Loucy (cell line): ENCODE data around the gene PFKL.

Experiments used
- CTCF ChIP-seq: fragments of 200-600 bp; sonication (generic); conservative IDR thresholded peaks from 2 replicates; pipeline ENCODE4 v1.5.1; 2014; ENCODE audit warnings: mild to moderate bottlenecking, antibody characterized with exemption, low read length
- EZH2phosphoT487 ChIP-seq: fragments of 200-600 bp; IDR thresholded peaks from 2 replicates; pipeline ENCODE4 v1.6.1; 2018; ENCODE audit warnings: antibody characterized with exemption, mild to moderate bottlenecking, moderate library complexity, borderline replicate concordance

DNA sequence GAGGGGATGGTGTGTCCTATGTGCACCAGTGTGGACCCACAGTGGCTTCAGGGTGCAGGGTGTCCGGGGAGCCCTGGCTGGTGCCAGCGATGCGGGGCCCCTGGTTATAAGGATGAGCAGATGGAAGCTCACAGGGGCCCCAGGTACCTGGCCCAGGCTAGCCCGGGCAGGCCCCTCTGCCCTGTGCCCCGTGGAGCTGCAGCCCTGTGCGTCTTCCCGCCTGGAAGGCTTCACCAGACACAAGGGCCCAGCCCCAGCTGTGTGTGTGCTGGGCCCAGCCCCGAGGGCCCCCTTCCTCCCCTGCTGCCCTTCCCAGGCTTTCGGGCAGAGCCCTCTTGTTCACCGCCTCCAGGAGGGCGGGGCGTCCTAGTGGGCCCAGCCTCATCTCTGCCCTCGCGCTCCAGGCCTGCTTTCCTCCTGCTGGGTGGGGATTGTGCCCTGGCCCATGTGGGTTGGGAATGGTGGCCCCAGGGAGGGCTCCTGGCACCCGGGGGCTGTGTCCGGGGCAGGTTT, 15.9 kb downstream of the PFKL start:
- TF ChIP-seq CTCF (no peak), EZH2phosphoT487 (no peak)
